ENCODE measurements around the gene CADM2.

CADM2 gene

DNA sequence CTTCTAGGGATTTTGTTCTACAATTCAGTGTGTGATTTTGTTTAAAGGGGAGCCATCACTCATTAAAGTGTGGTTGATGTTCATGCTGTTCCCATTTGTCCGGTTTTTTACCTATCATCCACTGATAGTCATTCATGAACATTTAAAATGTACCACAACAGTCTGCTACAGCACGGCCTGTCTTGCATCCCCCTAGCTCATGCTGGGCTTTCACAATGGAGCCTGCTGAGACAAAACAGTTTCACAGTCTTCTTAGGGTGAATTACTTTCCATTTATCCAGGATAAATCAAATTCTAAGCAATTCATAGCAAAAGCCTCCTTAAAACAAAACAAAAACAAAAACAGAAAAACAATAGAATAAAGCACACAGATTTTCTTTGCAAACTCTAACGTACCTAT, 627.2 kb downstream of the CADM2 start:
- Histone ChIP-seq H3K27ac (ENCODE audit: low read depth, low read length, poor library complexity, severe bottlenecking) (no peak overlapping the region), H3K4me2 (ENCODE audit: low read length) (no peak overlapping the region), H3K4me3 (ENCODE audit: low read depth, low read length, poor library complexity, severe bottlenecking) (no peak overlapping the region), H3K9me2 (ENCODE audit: low read depth, low read length) (no peaks in the 10 kb centered on the region), H3K79me2 (ENCODE audit: insufficient read depth, low read length) (no peaks in the 10 kb centered on the region), H3K4me1 (ENCODE audit: insufficient read depth, low read length, severe bottlenecking) (no peaks in the 10 kb centered on the region), H3K27me3 (ENCODE audit: insufficient read depth, low read length) (no peaks in the 10 kb centered on the region), H3K9me3 (ENCODE audit: low read length) (no peaks in the 10 kb centered on the region), H4K20me1 (ENCODE audit: insufficient read depth, low read length) (no peaks in the 10 kb centered on the region), H3F3A (ENCODE audit: insufficient read depth, low read length) (no peaks in the 10 kb centered on the region), H3K9ac (ENCODE audit: low read length) (no peak overlapping the region), H2AFZ (ENCODE audit: low read length) (no peak overlapping the region), H3K36me3 (ENCODE audit: insufficient read depth, low read length) (no peaks in the 10 kb centered on the region)
- TF ChIP-seq, protein P1, sequence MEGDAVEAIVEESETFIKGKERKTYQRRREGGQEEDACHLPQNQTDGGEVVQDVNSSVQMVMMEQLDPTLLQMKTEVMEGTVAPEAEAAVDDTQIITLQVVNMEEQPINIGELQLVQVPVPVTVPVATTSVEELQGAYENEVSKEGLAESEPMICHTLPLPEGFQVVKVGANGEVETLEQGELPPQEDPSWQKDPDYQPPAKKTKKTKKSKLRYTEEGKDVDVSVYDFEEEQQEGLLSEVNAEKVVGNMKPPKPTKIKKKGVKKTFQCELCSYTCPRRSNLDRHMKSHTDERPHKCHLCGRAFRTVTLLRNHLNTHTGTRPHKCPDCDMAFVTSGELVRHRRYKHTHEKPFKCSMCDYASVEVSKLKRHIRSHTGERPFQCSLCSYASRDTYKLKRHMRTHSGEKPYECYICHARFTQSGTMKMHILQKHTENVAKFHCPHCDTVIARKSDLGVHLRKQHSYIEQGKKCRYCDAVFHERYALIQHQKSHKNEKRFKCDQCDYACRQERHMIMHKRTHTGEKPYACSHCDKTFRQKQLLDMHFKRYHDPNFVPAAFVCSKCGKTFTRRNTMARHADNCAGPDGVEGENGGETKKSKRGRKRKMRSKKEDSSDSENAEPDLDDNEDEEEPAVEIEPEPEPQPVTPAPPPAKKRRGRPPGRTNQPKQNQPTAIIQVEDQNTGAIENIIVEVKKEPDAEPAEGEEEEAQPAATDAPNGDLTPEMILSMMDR (IDR thresholded peaks at IDR 0.05; ENCODE audit: low read length), result no peak
- no peak for TF ChIP-seq EZH2 (IDR thresholded peaks at IDR 0.05; ENCODE audit: borderline replicate concordance, low read length)

DNA sequence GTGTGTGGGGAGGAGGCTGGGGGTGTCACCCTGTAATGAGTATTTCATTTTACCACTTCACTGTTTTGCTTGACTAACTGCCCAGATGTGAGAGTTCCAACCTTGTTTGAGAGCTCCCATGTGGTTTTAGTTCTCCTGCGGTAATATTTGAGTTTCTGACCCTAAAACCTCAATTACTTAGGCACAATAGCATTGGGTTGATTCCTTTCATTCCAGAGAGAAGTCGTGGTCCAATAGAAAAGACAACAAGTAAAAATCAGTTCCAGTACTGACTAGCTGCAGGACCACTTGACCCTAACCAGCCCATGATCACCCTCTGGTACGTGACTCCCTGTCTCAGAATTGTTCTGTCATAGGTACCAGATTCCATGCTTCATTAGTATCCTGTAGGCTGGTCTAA, 630.4 kb downstream of the CADM2 start:
- no peaks in the 10 kb centered on the region for H3K9me2 ChIP-seq (ENCODE audit: low read depth, low read length)
- no peaks in the 10 kb centered on the region for H3K36me3 ChIP-seq (ENCODE audit: insufficient read depth, low read length)
- no peak for TF ChIP-seq EZH2 (IDR thresholded peaks at IDR 0.05; ENCODE audit: borderline replicate concordance, low read length)
- TF ChIP-seq, protein P1 (IDR thresholded peaks at IDR 0.05; ENCODE audit: low read length), result no peak
- H3K9ac ChIP-seq (ENCODE audit: low read length), result no peak overlapping the region
- no peak overlapping the region for H3K27ac ChIP-seq (ENCODE audit: low read depth, low read length, poor library complexity, severe bottlenecking)
- H3K27me3 ChIP-seq (ENCODE audit: insufficient read depth, low read length), result no peaks in the 10 kb centered on the region
- H3K4me2 ChIP-seq (ENCODE audit: low read length), result no peak overlapping the region
- H3K9me3 ChIP-seq (ENCODE audit: low read length), result no peaks in the 10 kb centered on the region
- H2AFZ ChIP-seq (ENCODE audit: low read length), result no peak overlapping the region
- no peaks in the 10 kb centered on the region for H3K4me1 ChIP-seq (ENCODE audit: insufficient read depth, low read length, severe bottlenecking)
- no peaks in the 10 kb centered on the region for H3F3A ChIP-seq (ENCODE audit: insufficient read depth, low read length)
- no peak overlapping the region for H3K4me3 ChIP-seq (ENCODE audit: low read depth, low read length, poor library complexity, severe bottlenecking)
- H3K79me2 ChIP-seq (ENCODE audit: insufficient read depth, low read length), result no peaks in the 10 kb centered on the region
- H4K20me1 ChIP-seq (ENCODE audit: insufficient read depth, low read length), result no peaks in the 10 kb centered on the region

DNA sequence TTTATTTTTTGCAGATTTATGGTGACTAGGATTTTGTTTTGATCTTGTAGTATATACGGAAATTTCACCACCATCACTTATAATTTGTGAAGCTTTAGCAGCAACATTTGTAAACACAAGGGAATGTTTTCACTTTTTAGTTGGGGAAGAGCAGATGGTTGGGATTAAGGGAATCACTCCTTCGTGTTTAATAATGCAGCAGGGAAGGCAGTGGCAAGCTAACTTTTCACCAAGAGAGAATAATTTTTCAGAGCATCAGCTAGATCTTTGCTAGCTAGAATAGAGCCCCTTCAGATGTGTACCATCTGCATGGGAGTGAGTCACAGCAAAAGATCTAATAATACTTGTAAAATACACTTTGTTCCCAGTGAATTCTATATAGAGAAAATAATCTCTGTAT, 632.7 kb downstream of the CADM2 start:
- Histone ChIP-seq H2AFZ (ENCODE audit: low read length) (no peak overlapping the region), H3K9me2 (ENCODE audit: low read depth, low read length) (no peaks in the 10 kb centered on the region), H3K9me3 (ENCODE audit: low read length) (no peaks in the 10 kb centered on the region), H3K36me3 (ENCODE audit: insufficient read depth, low read length) (no peaks in the 10 kb centered on the region), H4K20me1 (ENCODE audit: insufficient read depth, low read length) (no peaks in the 10 kb centered on the region), H3K27ac (ENCODE audit: low read depth, low read length, poor library complexity, severe bottlenecking) (no peak overlapping the region), H3K4me2 (ENCODE audit: low read length) (no peak overlapping the region), H3K4me1 (ENCODE audit: insufficient read depth, low read length, severe bottlenecking) (no peaks in the 10 kb centered on the region), H3F3A (ENCODE audit: insufficient read depth, low read length) (no peaks in the 10 kb centered on the region), H3K9ac (ENCODE audit: low read length) (no peak overlapping the region), H3K4me3 (ENCODE audit: low read depth, low read length, poor library complexity, severe bottlenecking) (no peak overlapping the region), H3K79me2 (ENCODE audit: insufficient read depth, low read length) (no peaks in the 10 kb centered on the region), H3K27me3 (ENCODE audit: insufficient read depth, low read length) (no peaks in the 10 kb centered on the region)
- TF ChIP-seq EZH2 (IDR thresholded peaks at IDR 0.05; ENCODE audit: borderline replicate concordance, low read length), result no peak
- TF ChIP-seq, protein P1 (IDR thresholded peaks at IDR 0.05; ENCODE audit: low read length), result no peak
